Smooth muscle cell (in vitro differentiated cells): ENCODE measurements around the gene CKM. TPM values are rescaled to one million over a fixed set of nuclear protein-coding genes. Genes with fewer than 3 reads are reported as not detected.

ENCODE experiments used
- DNase-seq: peaks from one replicate; lab custom pipeline; 2025; ENCODE audit not compliant: unreplicated experiment; lab: John Stamatoyannopoulos, UW
- H2AFZ ChIP-seq: fragments of 200-600 bp; sonication (generic); 2 replicates; pipeline ENCODE4 v1.6.0; 2016; ENCODE audit warnings: antibody characterized with exemption, low read depth, mild to moderate bottlenecking
- H3F3A ChIP-seq: fragments of 200-600 bp; sonication (generic); 2 replicates; pipeline ENCODE4 v1.6.0; 2017; ENCODE audit warnings: antibody characterized with exemption, low read depth
- H3K27ac ChIP-seq: fragments of 200-600 bp; sonication (generic); 2 replicates; pipeline ENCODE4 v1.5.1; 2016; ENCODE audit warnings: low read depth, mild to moderate bottlenecking
- H3K27me3 ChIP-seq: fragments of 200-600 bp; sonication (generic); 2 replicates; pipeline ENCODE4 v1.6.1; 2016; ENCODE audit warnings: low read depth, mild to moderate bottlenecking
- H3K36me3 ChIP-seq: fragments of 200-600 bp; sonication (generic); 2 replicates; pipeline ENCODE4 v1.5.1; 2016; ENCODE audit warnings: low read depth
- H3K4me1 ChIP-seq: fragments of 200-600 bp; sonication (generic); 2 replicates; pipeline ENCODE4 v1.5.1; 2016; ENCODE audit warnings: low read depth
- H3K4me2 ChIP-seq: fragments of 200-600 bp; sonication (generic); 2 replicates; pipeline ENCODE4 v1.6.0; 2016; ENCODE audit warnings: mild to moderate bottlenecking
- H3K4me3 ChIP-seq: fragments of 200-600 bp; sonication (generic); 2 replicates; pipeline ENCODE4 v1.5.1; 2016; ENCODE audit warnings: mild to moderate bottlenecking
- H3K79me2 ChIP-seq: fragments of 200-600 bp; sonication (generic); 2 replicates; pipeline ENCODE4 v1.6.0; 2016; ENCODE audit warnings: low read depth, mild to moderate bottlenecking
- H3K9ac ChIP-seq: fragments of 200-600 bp; sonication (generic); 2 replicates; pipeline ENCODE4 v1.6.0; 2016; ENCODE audit warnings: low read depth
- H3K9me3 ChIP-seq: fragments of 200-600 bp; sonication (generic); replicated peaks from 2 replicates; pipeline ENCODE4 v1.5.1; 2016; ENCODE audit warnings: low read depth
- H4K20me1 ChIP-seq: fragments of 200-600 bp; sonication (generic); 2 replicates; pipeline ENCODE4 v1.6.0; 2016; ENCODE audit warnings: low read depth
- CTCF ChIP-seq: fragments of 200-600 bp; sonication (generic); IDR thresholded peaks from 2 replicates; pipeline ENCODE4 v1.5.1; 2017; ENCODE audit warnings: borderline replicate concordance, mild to moderate bottlenecking, antibody characterized with exemption; ENCODE audit not compliant: insufficient read depth, poor library complexity, severe bottlenecking
- WGBS: methylation state at CpG from one replicate; pipeline ENCODE4 v1.1.7; 2016; ENCODE audit warnings: low lambda C conversion rate; 5-methylcytosine and 5-hydroxymethylcytosine counted together
- polyA plus RNA-seq: library from polyadenylated mRNA; unstranded; fragments of >200 nt; fragmentation: Nextera tagmentation; extraction: Ambion mirVana; gene quantifications from 2 replicates; pipeline ENCODE4 v1.2.1, GENCODE V29; 2016
- total RNA-seq: library from RNA; depleted of rRNA; stranded (reverse); fragments of >200 nt; gene quantifications from 2 replicates; pipeline ENCODE4 v1.2.3, GENCODE V29; 2014

The CKM gene
- total and polyA plus RNA-seq, 2 experiments from 2014 or later: not detected

- no peak overlapping the region for H2AFZ ChIP-seq
- no peak overlapping the region for H3K4me3 ChIP-seq
- no peaks in the 10 kb centered on the region for H3K36me3 ChIP-seq
- 72% methylated on average over 9 of the region's 9 CpGs for WGBS
- TF ChIP-seq CTCF: no peak
- no peak overlapping the region for H3K4me2 ChIP-seq
- no peaks in the 10 kb centered on the region for H3K9me3 ChIP-seq
- no peaks in the 10 kb centered on the region for H3K79me2 ChIP-seq
- no peaks in the 10 kb centered on the region for H3K4me1 ChIP-seq
- DNase-seq: no peak
- no peaks in the 10 kb centered on the region for H3K27me3 ChIP-seq
- H3K27ac ChIP-seq: no peak overlapping the region
- no peaks in the 10 kb centered on the region for H3F3A ChIP-seq
- H4K20me1 ChIP-seq: no peaks in the 10 kb centered on the region
- H3K9ac ChIP-seq: no peak overlapping the region
Observed at GRCh38 chr19:45306040-45306439, 16.6 kb downstream of the CKM start.

GRCh38 chr19:45305421-45305820 is 17.3 kb downstream of the CKM start:
- no peak overlapping the region for H3K4me3 ChIP-seq
- H4K20me1 ChIP-seq: no peaks in the 10 kb centered on the region
- no peaks in the 10 kb centered on the region for H3K79me2 ChIP-seq
- no peak overlapping the region for H2AFZ ChIP-seq
- H3K4me1 ChIP-seq: no peaks in the 10 kb centered on the region
- no peak for TF ChIP-seq CTCF
- no peak for DNase-seq
- H3K27me3 ChIP-seq: no peaks in the 10 kb centered on the region
- H3K4me2 ChIP-seq: no peak overlapping the region
- no peaks in the 10 kb centered on the region for H3K9me3 ChIP-seq
- H3K9ac ChIP-seq: no peak overlapping the region
- no peak overlapping the region for H3K27ac ChIP-seq
- no peaks in the 10 kb centered on the region for H3F3A ChIP-seq
- WGBS: 62% methylated on average over 5 of the region's 5 CpGs
- no peaks in the 10 kb centered on the region for H3K36me3 ChIP-seq

GRCh38 chr19:45305007-45305406 is 17.7 kb downstream of the CKM start:
- Histone ChIP-seq H2AFZ (no peak overlapping the region), H3K9ac (no peak overlapping the region), H3K27me3 (no peaks in the 10 kb centered on the region), H3K4me1 (no peaks in the 10 kb centered on the region), H3F3A (no peaks in the 10 kb centered on the region), H3K4me2 (no peak overlapping the region), H3K79me2 (no peaks in the 10 kb centered on the region), H3K4me3 (no peak overlapping the region), H3K27ac (no peak overlapping the region), H4K20me1 (no peaks in the 10 kb centered on the region), H3K9me3 (no peaks in the 10 kb centered on the region), H3K36me3 (no peaks in the 10 kb centered on the region)
- DNase-seq: no peak
- TF ChIP-seq CTCF: no peak
- 93% methylated on average over 4 of the region's 4 CpGs for WGBS

GRCh38 chr19:45304141-45304926 is 18.3 kb downstream of the CKM start:
- WGBS: 83% methylated on average over 4 of the region's 4 CpGs
- no peaks in the 10 kb centered on the region for H3K9me3 ChIP-seq
- no peak overlapping the region for H3K4me2 ChIP-seq
- H2AFZ ChIP-seq: no peak overlapping the region
- no peaks in the 10 kb centered on the region for H3K36me3 ChIP-seq
- no peak overlapping the region for H3K27ac ChIP-seq
- no peaks in the 10 kb centered on the region for H3K27me3 ChIP-seq
- no peak for DNase-seq
- no peak overlapping the region for H3K9ac ChIP-seq
- no peaks in the 10 kb centered on the region for H3F3A ChIP-seq
- no peak overlapping the region for H3K4me3 ChIP-seq
- H3K79me2 ChIP-seq: no peaks in the 10 kb centered on the region
- H3K4me1 ChIP-seq: no peaks in the 10 kb centered on the region
- H4K20me1 ChIP-seq: no peaks in the 10 kb centered on the region
- TF ChIP-seq CTCF: no peak
